Heart left ventricle (tissue), 16 donors: ENCODE results near the gene AIP. TPM values are rescaled to one million over a fixed set of nuclear protein-coding genes. Genes with fewer than 3 reads are reported as not detected.

ENCODE experiments used
- ATAC-seq, 4 donors: fragments of 200-7000 bp; cut with Tn5 transposase; one replicate each; pipeline ENCODE4 v1.9.1; 2020 to 2022; ENCODE audit warnings: moderate library complexity in 4 of 4, mild to moderate bottlenecking in 3 of 4, moderate number of reproducible peaks in 1 of 4
- DNase-seq, 5 donors: peaks; one replicate each; pipeline ENCODE4 v3.0.0-alpha.2; 2020
- H3K27ac ChIP-seq, 12 donors: fragments of 200-600 bp; sonication (generic) in 4 of 12; one replicate each; pipeline versions ENCODE4 v1.5.0 to v1.8.0; 2016 to 2022; ENCODE audit warnings: mild to moderate bottlenecking in 2 of 12
- H3K27me3 ChIP-seq, 9 donors: fragments of 200-600 bp; sonication (generic) in 2 of 9; one replicate each; pipeline versions ENCODE4 v1.5.1 to v1.8.0; 2016 to 2022; ENCODE audit warnings: mild to moderate bottlenecking in 3 of 9
- H3K36me3 ChIP-seq, 9 donors: fragments of 200-600 bp; sonication (generic) in 2 of 9; one replicate each; pipeline versions ENCODE4 v1.5.0 to v1.8.0; 2018 to 2022; ENCODE audit warnings: mild to moderate bottlenecking in 2 of 9
- H3K4me1 ChIP-seq, 12 donors: fragments of 200-600 bp; sonication (generic) in 4 of 12; one replicate each; pipeline versions ENCODE4 v1.5.0 to v1.8.0; 2016 to 2022; ENCODE audit warnings: mild to moderate bottlenecking in 3 of 12
- H3K4me3 ChIP-seq, 12 donors: fragments of 200-600 bp; sonication (generic) in 4 of 12; one replicate each; pipeline versions ENCODE4 v1.5.0 to v1.8.0; 2017 to 2022; ENCODE audit warnings: mild to moderate bottlenecking in 9 of 12, moderate library complexity in 4 of 12
- H3K9me3 ChIP-seq, 12 donors: fragments of 200-600 bp; sonication (generic) in 4 of 12; one replicate each; pipeline versions ENCODE4 v1.5.0 to v1.8.0; 2016 to 2022; ENCODE audit warnings: mild to moderate bottlenecking in 1 of 12
- POLR2A ChIP-seq, 2 donors: fragments of 450-650 bp; IDR thresholded peaks; one replicate each; pipeline ENCODE4 v1.6.1; 2017; ENCODE audit warnings: antibody characterized with exemption in 2 of 2, mild to moderate bottlenecking in 2 of 2, moderate library complexity in 2 of 2
- WGBS, 4 donors: extraction: QIAGEN DNeasy Blood & Tissue Kit in 2 of 4; methylation state at CpG; one replicate each; pipeline versions ENCODE4 v1.1.5 to v1.1.7; 2013 to 2018; 5-methylcytosine and 5-hydroxymethylcytosine counted together
- intact Hi-C, 10 donors: fragments of 100-400 bp; cut with DNase I; formaldehyde crosslinking; loops; one replicate each; pipeline versions ENCODE4 v1.11.1 to v1.14.2; 2022
- polyA plus RNA-seq, 2 donors: library from polyadenylated mRNA; stranded (reverse); fragments of 200-250 nt; gene quantifications; one replicate each; pipeline ENCODE4 v1.2.3, GENCODE V29; 2013
- total RNA-seq, 9 donors: library from RNA; depleted of rRNA in 2 of 9; stranded (reverse); fragments of >200 nt in 2 of 9; fragmentation: NEBNext Ultra II Directional in 3 of 9; extraction: Animal tissue kit (Norgen Biotek cat#: 25700) in 3 of 9; gene quantifications; one replicate each; pipeline versions ENCODE4 v1.1.0 to v1.2.4, GENCODE V29; 2016 to 2023
- TF ChIP-seq, protein P1 (sequence below), 12 donors: fragments of 200-600 bp; sonication (generic) in 4 of 12; IDR thresholded peaks; one replicate each; pipeline versions ENCODE4 v1.5.0 to v1.8.0; 2018 to 2022; ENCODE audit warnings: antibody characterized with exemption in 12 of 12, mild to moderate bottlenecking in 5 of 12
- donor health status: ischemic (EF 13 %, LVEDD 7.1; RV severe dilation, severe dysfunction).
- donor health status: healthy with polysubstance abuse.
- donor health status: DM: no; HTN: yes; CAD: no.
- donor health status: DM: no; HTN: no; CAD: no.
- donor health status: ischemic (EF 25% LVEDD 6.9; RV normal size, moderate dysfunction).
- donor health status: ischemic (EF 25% LVEDD 5.7; RV mildly dilated, moderate dysfunction).
- donor health status: healthy.
- donor health status: DM: yes; HTN: yes; CAD: no.
- donor health status: ischemic (EF 35%, LVEDD 5.7; RV mildly dilated, moderate dysfunction).
- donor health status: nonischemic (EF 11% LVEDD 7.7; RV severe dilation, severe dysfunction).
- donor health status: DM: yes; HTN: yes; CAD: no.
- donor health status: PGD.
- donor health status: ischemic (EF 29% LVEDD 5.4; RV normal size, mild dysfunction).
- donor health status: nonischemic (EF 23%, LVEDD 6.1; RV moderate dilation, normal function).

The AIP gene
- total and polyA plus RNA-seq, 11 donors: 41.7 to 96.4 (median 57.9) TPM

DNA sequence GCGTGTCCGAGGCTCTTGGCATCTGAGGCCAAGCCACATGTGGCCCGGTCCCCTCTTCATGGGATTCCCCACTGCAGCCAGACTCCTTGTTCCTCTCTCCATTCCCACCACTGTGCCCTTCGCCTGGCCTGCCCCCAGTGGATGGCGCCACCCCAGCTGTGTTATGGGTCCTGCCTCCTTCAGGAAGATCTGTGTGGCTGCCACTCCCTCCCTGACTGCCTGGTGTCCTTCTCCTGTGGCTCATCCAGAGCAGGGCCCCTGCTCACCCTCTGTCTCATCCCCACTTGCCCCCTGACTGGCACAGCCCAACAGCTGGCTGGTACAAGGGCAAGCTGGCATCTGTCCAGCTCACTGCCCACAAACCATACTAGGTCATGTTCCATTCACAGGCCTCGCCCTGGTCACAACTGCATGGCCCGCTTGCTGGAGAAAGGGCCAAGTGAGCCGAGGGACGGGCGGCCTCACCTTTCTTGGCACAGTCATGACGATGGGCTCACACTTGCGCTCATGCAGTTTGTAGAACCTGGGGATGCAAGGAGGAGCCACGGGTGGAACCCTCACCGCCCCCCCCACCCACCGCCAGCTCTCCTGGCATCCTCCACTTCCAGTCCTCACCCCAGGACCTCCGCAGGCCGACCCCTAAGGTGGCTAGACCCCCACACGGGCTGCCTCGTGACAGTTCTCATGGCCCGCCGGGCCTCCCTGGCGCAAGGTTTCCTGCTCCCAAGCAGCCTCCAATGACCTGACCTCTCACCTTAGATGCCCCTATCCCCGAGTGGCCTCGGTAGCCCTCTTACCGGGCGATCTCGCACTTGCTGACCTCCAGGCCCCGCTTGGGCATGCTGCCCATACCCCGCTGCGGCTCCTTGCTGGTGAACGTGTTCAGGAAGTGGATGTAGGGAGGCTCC is 43.3 kb upstream of the AIP start:
- TF ChIP-seq, protein P1, sequence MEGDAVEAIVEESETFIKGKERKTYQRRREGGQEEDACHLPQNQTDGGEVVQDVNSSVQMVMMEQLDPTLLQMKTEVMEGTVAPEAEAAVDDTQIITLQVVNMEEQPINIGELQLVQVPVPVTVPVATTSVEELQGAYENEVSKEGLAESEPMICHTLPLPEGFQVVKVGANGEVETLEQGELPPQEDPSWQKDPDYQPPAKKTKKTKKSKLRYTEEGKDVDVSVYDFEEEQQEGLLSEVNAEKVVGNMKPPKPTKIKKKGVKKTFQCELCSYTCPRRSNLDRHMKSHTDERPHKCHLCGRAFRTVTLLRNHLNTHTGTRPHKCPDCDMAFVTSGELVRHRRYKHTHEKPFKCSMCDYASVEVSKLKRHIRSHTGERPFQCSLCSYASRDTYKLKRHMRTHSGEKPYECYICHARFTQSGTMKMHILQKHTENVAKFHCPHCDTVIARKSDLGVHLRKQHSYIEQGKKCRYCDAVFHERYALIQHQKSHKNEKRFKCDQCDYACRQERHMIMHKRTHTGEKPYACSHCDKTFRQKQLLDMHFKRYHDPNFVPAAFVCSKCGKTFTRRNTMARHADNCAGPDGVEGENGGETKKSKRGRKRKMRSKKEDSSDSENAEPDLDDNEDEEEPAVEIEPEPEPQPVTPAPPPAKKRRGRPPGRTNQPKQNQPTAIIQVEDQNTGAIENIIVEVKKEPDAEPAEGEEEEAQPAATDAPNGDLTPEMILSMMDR (IDR thresholded peaks at IDR 0.05): peak in 3 of 12 donors; percentile 10 to 18 (median 12)
- TF ChIP-seq POLR2A (IDR thresholded peaks at IDR 0.05): no peak
- DNase-seq: peak in 1 of 5 donors; percentile 48
- 70 to 78% (median 73%) methylated on average over 29 to 31 of the region's 31 CpGs for WGBS, 4 donors
- peak in 2 of 4 donors; percentile 0 to 18 for ATAC-seq
- Histone ChIP-seq H3K4me3 (peak overlapping the region in 1 of 12 donors; percentile 62), H3K4me1 (peaks cover 0 to 71% (median 24%) of the 10 kb centered on the region in 12 donors), H3K9me3 (no peaks in the 10 kb centered on the region), H3K27me3 (no peaks in the 10 kb centered on the region), H3K27ac (peak overlapping the region in 10 of 12 donors; percentile 3 to 90 (median 25)), H3K36me3 (peaks cover 0 to 61% (median 21%) of the 10 kb centered on the region in 9 donors)
- intact Hi-C loops: no loop called here

GRCh38 chr11:67440229-67441097 is 42.4 kb upstream of the AIP start:
- Histone ChIP-seq H3K27ac (peak overlapping the region in 9 of 12 donors; percentile 3 to 90 (median 26)), H3K9me3 (no peaks in the 10 kb centered on the region), H3K4me3 (peak overlapping the region in 1 of 12 donors; percentile 62), H3K27me3 (no peaks in the 10 kb centered on the region), H3K36me3 (peaks cover 0 to 52% (median 14%) of the 10 kb centered on the region in 9 donors), H3K4me1 (peaks cover 0 to 74% (median 24%) of the 10 kb centered on the region in 12 donors)
- no peak for TF ChIP-seq POLR2A (IDR thresholded peaks at IDR 0.05)
- TF ChIP-seq, protein P1 (IDR thresholded peaks at IDR 0.05): no peak
- DNase-seq (no peak), ATAC-seq (peak in 1 of 4 donors; percentile 14)
- WGBS, 4 donors: 71 to 76% (median 75%) methylated on average over 7 to 17 of the region's 17 CpGs
- intact Hi-C loops: no loop called here

GRCh38 chr11:67441098-67441563 is 41.7 kb upstream of the AIP start:
- no peak for TF ChIP-seq POLR2A (IDR thresholded peaks at IDR 0.05)
- TF ChIP-seq, protein P1 (IDR thresholded peaks at IDR 0.05): no peak
- DNase-seq (no peak), ATAC-seq (no peak)
- H3K4me3 ChIP-seq: no peak overlapping the region
- H3K9me3 ChIP-seq: no peaks in the 10 kb centered on the region
- intact Hi-C loops: no loop called here
- WGBS, 4 donors: 89 to 95% (median 93%) methylated on average over 10 to 21 of the region's 21 CpGs
- peaks cover 0 to 45% (median 8%) of the 10 kb centered on the region in 9 donors for H3K36me3 ChIP-seq
- H3K27ac ChIP-seq: peak overlapping the region in 1 of 12 donors; percentile 18
- H3K27me3 ChIP-seq: no peaks in the 10 kb centered on the region
- H3K4me1 ChIP-seq: peaks cover 0 to 68% (median 24%) of the 10 kb centered on the region in 12 donors
